Astrocyte (in vitro differentiated cells and primary cell): ENCODE results near the gene LMCD1.

Experiments
- CTCF ChIP-seq: IDR thresholded peaks from 2 replicates; pipeline ENCODE4 v1.5.1; 2011; ENCODE audit warnings: low read depth, mild to moderate bottlenecking, inconsistent platforms, low read length, moderate library complexity; ENCODE audit not compliant: insufficient read depth
- EZH2 ChIP-seq: IDR thresholded peaks from 2 replicates; pipeline ENCODE4 v1.6.1; 2012; ENCODE audit warnings: mild to moderate bottlenecking, low read length, inconsistent platforms; ENCODE audit not compliant: insufficient read depth

DNA sequence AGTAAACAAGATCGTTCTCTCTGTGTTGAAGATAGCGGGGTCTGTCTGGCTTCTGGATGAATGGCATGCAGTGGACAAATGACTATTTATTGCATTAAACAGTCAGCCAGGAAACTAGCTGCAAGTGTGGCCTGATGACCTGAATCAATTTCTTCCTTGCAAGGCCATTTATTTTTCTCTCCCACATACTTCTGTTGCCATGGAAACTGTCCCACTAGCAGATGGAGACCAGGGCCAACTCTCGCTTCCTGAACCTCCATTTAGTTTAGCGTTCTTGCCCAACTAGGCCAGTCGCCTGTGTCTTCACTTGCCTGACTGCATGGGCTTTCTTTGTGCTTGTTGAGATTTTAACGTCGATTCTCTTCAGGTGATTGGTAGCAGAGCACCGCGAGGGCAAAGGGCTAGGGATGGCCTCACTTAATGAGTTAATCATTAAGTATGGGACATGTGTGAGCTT lies 27.6 kb downstream of the LMCD1 start:
- TF ChIP-seq CTCF (no peak), EZH2 (no peak)
